Frontal cortex (tissue), 4 donors: ENCODE results near the gene USP24. TPM values are rescaled to one million over a fixed set of nuclear protein-coding genes. Genes with fewer than 3 reads are reported as not detected.

Experiments used
- DNase-seq, 2 donors: peaks; one replicate each; pipeline ENCODE4 v3.0.0; 2012; ENCODE audit warnings: low spot score in 2 of 2
- FAIRE-seq: peaks from 2 replicates; lab custom pipeline; 2012; peaks lifted over from hg19 to GRCh38; lab: Jason Lieb, UNC
- total RNA-seq: library from RNA; depleted of rRNA; stranded (reverse); fragments of >200 nt; gene quantifications from one replicate; pipeline ENCODE4 v1.2.3, GENCODE V29; 2014
- donor health status: control.
- donor health status: control.
- donor health status: control.

Gene USP24
- total RNA-seq, 1 donor from 2014 or later = 67.3 TPM

- DNase-seq (no peak), FAIRE-seq (no peak)
Measured at GRCh38 chr1:55171694-55172093, 43.5 kb downstream of the USP24 start.

GRCh38 chr1:55170426-55170825, 44.7 kb downstream of the USP24 start:
- FAIRE-seq (no peak), DNase-seq (no peak)

GRCh38 chr1:55169126-55169525, 46.0 kb downstream of the USP24 start:
- FAIRE-seq (peak; percentile 24), DNase-seq (no peak)

GRCh38 chr1:55168353-55168752, 46.8 kb downstream of the USP24 start:
- FAIRE-seq = no peak
- DNase-seq = no peak

- FAIRE-seq = no peak
- no peak for DNase-seq
Measured at GRCh38 chr1:55167224-55167871, 47.8 kb downstream of the USP24 start.

GRCh38 chr1:55164906-55165305, 50.3 kb downstream of the USP24 start:
- no peak for DNase-seq
- FAIRE-seq = no peak

GRCh38 chr1:55159571-55159970, 55.6 kb downstream of the USP24 start:
- no peak for DNase-seq
- no peak for FAIRE-seq

- no peak for DNase-seq
- FAIRE-seq = no peak
Measured at GRCh38 chr1:55156608-55157007, 58.6 kb downstream of the USP24 start.

- no peak for DNase-seq
- no peak for FAIRE-seq
Measured at GRCh38 chr1:55156093-55156492, 59.1 kb downstream of the USP24 start.

GRCh38 chr1:55155522-55155921, 59.6 kb downstream of the USP24 start:
- no peak for FAIRE-seq

GRCh38 chr1:55154616-55155015, 60.5 kb downstream of the USP24 start:
- DNase-seq (no peak), FAIRE-seq (no peak)

More at GRCh38 chr1:55155522-55155921, 59.6 kb downstream of the USP24 start:
- DNase-seq = no peak

GRCh38 chr1:55153031-55153430, 62.1 kb downstream of the USP24 start:
- FAIRE-seq (no peak), DNase-seq (no peak)

- FAIRE-seq (no peak), DNase-seq (no peak)
Measured at GRCh38 chr1:55150880-55151588, 64.1 kb downstream of the USP24 start.

- FAIRE-seq (no peak), DNase-seq (no peak)
Measured at GRCh38 chr1:55148676-55149075, 66.5 kb downstream of the USP24 start.

- no peak for DNase-seq
- no peak for FAIRE-seq
Measured at GRCh38 chr1:55147524-55147923, 67.6 kb downstream of the USP24 start.

GRCh38 chr1:55146781-55147180, 68.4 kb downstream of the USP24 start:
- DNase-seq (no peak), FAIRE-seq (no peak)

- DNase-seq (no peak), FAIRE-seq (no peak)
Measured at GRCh38 chr1:55144886-55145285, 70.3 kb downstream of the USP24 start.

GRCh38 chr1:55143684-55144083, 71.5 kb downstream of the USP24 start:
- DNase-seq (no peak), FAIRE-seq (no peak)

GRCh38 chr1:55141295-55141893, 73.8 kb downstream of the USP24 start:
- FAIRE-seq (no peak), DNase-seq (no peak)

- DNase-seq = peak; percentile 31 to 51
- peak; percentile 61 for FAIRE-seq
Measured at GRCh38 chr1:55140546-55140983, 74.6 kb downstream of the USP24 start.

GRCh38 chr1:55140137-55140536, 75.0 kb downstream of the USP24 start:
- DNase-seq = no peak
- peak; percentile 37 for FAIRE-seq
